GM19395 (cell line): ENCODE measurements around the gene RALGPS1.
"Not testable (repeated sequence)": the region's sequence is repeated elsewhere in the genome, so short reads cannot be mapped to it uniquely, and the experiment has no call there.

Experiments
- ATAC-seq: cut with Tn5 transposase; IDR thresholded peaks from one replicate; pipeline ENCODE4 v1.9.1; 2021; ENCODE audit warnings: mild to moderate bottlenecking, moderate library complexity; ENCODE audit not compliant: unreplicated experiment

RALGPS1 gene

DNA sequence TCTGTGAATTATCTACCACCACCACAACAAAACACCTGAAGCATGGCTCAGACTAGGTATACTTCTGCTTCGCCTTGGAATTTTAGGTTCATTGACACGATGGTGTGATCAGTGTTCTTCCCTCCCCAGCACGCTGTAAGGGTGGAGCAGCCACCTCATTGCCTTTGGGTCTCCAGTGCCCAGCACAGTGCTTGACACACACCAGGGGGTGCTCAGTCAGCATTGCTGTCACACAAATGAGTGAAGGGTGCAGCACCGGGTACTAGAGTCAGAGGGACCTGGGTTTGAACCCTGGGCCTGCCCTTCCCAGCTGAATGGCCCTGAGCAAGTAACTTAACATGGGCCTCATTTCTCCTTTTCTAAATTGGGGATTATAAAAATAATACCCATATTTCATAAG lies 217.8 kb downstream of the RALGPS1 start:
- ATAC-seq = no peak

DNA sequence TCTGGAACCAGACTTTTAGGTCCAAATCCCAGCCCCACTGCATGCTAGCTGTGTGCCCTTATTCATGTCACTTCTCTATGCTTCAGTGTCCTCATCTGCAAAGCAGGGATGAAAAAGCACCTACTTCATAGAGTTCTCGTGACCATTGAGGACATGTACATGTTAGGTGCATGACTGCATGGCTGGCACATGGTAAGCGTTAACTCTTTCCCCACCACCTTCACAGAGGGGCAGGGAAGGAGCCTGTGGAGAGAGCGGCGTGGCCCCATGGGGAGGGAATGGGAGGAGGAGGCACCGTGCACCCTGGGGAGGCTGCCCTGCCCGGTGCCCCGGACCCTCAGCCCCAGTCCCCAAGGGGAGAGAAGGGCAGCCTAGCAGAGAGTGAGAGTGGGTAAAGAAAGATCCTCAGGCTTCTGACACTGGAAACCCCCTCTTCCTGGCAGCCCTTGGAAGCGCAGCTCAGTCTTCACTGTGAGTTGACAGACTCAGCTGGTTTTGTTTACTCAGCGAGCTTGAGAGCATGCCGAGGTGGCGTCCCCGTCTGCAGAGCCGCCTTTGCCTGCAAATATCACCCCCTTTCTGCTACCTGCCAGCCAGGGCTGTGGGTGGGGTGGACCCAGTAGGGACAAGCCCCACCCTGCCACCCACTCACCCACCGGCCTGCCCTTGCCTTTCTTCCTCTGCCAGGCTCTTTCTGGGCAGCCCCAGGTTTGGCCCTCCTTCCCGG lies 218.5 kb downstream of the RALGPS1 start:
- ATAC-seq = no peak

DNA sequence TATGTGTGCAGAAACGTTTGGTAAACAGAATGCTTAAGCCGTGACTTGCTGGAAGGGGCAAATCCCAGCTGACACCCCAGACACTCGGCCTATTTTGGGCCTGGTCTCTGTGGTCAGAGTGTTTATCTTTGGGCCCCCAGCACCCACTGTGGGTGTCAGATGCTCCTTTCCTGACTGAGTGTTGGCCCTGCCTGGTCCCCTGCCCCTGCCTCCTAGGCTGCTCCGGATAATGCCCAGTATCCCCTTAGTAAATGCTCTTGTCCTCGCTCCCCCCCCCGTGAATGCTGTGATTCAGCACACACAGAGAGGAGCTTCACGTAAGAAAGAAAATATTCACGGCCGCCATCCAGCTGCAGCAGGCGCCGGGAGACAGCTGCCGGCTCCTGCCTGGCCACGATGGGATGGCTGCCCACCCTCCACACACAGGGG lies 219.2 kb downstream of the RALGPS1 start:
- no peak for ATAC-seq

DNA sequence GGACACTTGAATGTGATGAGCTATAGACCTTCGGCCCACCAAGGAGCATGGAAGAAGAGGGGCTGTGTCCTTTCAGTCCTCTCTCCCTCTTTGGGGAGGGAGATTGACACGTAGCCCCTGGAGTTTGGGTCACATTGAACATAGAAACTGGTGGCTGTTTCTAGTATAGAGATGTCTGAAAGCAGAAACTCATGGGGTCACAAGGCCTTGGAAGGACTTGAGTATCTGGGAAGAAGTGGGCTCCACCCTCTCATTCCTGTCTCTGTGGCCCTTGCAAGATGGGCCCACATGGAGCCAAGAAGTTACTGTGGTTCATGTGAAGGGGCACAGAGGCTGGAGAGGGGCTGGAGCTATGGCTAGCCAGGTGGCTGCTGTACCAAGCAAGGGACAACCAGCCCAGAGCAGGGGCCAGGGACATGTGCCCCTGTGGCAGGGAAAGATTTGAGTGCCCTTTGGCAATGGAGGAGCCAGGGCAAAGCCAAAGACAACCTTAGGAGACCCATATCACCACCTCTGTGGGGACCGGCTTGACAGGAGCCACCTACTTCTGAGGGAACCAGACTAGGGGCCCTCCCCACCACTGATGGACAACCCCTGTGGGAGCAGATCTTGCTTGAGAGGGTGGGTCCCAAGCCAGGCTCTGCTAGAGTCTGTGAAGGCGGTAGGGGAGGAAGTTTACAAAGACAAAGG lies 220.6 kb downstream of the RALGPS1 start:
- no peak for ATAC-seq

DNA sequence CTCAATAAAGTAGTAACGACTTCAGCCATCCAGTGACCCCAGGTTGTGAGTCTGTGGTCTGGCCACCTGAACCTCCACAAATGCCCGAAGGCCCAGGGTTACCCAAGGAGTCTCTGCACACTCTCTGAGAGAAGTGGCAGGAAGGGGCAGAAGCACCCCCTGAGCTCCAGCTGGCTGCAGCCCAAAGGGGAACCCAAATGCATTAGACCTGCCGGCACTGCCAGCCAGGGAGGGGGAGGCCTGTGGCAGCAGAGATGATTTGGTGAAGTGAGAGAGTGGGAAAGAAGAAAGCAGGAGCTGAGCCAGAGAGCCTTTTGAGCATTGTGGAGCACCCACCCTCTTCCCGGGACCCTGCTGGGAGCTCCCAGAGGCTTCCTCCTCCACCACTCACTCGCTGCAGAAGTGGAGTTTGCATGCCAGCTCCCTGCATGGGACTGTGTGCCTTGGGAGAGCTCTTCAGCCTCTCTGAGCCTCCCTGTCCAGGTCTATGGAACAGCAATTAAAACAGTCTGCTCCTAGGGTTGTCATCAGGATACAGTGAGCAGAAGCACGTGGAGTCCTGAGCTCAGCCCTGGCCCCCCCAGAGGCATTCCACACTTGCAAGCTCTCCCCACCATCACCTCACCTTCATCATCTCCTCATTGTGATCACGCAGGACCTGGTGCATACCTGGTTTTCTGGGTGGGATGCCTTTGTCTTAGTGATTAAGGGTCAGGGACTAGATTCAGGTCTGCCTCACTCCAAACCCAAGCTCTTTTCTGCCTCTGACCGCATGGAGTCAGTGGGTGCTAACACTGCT lies 221.7 kb downstream of the RALGPS1 start:
- no peak for ATAC-seq

DNA sequence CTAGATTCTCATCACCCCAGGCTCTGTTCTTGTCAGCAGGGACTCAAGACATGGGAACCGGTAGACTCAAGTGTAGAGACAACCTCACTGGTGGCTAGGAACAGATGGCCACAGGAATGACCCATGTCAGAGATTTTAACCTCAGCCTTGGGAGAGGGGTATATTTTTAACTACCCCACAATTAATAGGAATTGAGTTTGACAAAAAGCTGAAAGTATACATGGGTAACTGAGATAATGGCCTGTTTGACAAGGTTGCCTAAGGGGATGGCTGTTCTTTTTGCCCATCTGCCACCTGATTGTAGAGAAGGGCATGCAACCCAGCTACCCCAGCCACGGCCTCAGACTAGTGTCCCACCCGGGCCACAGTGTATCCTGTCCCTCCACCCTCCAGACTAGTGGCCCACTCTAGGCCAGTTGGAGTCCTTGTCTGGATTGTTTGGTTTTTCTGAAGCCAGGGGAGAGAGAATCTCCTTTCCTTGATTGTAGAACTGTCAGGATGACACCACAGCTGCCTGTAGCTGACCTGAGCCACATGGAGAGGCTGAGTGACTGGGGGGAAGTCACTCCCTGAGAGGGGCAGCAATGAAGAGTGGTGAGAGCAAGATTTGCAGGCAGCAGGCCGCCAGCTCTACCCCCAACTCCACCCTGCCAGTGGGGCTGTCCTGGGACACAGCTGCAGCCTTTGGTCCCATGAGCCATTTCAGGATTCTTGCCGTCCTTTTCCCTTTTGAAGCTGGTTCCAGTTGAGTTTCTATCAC lies 222.5 kb downstream of the RALGPS1 start:
- ATAC-seq = no peak

DNA sequence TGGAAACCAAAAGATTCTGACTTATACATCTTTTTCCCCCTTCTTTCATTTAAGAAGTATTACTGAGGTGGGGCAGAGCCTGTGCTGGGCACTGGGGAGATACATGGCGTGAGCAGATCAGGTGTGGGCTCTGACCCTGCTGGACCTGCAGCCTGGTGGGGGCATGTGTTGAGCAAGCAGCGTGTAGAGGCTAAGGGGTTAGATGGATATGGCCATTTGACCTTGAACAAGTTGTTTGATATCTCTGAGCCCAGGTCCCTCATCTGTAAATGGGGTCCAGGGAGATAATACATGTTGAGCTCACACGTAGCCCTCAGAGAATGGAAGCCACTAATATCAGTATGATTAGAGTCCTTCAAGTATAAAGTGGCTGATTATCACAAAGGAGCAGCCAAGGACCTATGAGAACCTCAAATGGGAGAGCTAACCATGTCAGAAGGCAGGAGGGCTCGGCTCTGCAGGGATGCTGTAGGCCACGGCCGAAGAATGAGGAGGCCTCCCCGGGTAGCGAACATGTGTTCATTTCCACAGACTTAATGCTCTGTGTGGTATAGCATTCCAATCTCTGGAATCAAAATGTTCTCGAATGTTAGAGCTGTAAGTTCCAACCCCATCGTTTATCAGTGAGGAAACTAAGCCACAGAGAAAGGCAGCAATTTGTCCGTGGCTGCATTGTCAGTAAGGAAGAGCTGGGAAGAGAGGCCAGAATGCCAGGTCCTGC lies 223.2 kb downstream of the RALGPS1 start:
- no peak for ATAC-seq

DNA sequence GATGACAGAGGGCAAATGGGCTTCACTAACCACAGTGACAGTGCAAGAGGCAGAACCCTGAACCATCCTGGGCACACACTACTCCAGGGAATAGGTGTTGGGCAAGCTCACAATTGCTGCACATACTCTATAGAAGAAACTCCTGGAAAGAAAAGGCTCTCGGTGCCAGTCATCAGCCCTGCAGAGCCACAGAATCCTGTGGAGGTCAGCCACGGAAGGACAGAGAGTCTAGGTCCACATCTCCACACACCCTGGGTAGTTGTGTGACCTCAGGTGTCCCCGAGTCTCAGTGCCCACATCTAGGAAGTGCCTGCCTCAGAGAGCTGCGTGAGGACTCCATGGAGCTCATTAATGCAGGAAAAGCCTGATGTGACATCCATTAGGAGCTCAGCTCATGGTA lies 223.9 kb downstream of the RALGPS1 start:
- ATAC-seq = no peak

DNA sequence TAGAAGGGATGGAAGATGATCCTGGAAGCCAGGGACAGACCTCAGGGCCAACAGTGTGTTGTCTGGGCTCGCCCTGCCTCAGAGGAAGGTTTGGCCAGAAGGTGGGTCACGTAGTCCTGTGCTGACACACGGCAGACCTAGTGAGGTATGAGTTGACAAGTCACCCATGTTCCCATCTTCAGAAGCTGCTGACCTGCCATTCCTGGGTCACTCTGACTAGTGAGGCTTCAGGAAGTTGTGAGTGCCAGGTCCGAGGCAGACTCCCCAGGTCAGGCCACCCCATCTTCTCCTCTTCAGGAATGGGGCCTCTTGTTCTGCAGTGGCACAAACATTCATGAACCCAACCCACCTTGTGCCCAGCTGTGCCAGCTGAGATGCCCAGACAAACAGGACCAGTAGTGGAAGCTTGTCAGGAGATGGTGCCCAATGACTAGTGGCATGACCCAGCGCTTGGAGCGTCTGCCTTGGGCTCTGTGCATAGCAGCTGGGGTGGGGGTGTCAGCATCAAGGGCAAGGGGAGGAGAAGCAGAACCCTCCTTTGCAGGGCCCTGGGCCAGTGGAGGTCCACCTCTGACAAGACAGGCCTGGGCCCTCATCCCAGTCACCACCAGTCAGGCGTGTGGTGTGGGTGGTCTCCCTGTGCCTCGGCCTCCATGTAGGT lies 224.6 kb downstream of the RALGPS1 start:
- ATAC-seq = no peak

DNA sequence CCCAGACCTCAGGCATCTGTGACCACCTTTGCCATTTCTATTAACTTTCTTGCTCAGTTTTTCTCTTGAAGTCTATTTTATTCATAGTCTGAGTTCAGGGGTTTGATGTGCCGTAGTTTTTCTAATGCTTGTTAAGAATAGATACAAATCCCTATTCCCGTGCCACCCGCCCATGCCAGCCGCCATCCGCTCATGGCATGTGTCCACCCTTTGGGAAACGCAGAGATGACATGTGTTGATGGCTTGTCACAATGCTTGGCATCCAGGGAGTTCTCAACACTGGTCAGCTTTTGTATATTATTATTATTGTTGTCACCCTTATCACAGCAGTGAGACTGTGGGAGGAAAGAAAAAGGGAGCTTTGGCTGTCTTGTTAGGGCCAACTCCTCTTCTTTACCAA lies 225.2 kb downstream of the RALGPS1 start:
- no peak for ATAC-seq

DNA sequence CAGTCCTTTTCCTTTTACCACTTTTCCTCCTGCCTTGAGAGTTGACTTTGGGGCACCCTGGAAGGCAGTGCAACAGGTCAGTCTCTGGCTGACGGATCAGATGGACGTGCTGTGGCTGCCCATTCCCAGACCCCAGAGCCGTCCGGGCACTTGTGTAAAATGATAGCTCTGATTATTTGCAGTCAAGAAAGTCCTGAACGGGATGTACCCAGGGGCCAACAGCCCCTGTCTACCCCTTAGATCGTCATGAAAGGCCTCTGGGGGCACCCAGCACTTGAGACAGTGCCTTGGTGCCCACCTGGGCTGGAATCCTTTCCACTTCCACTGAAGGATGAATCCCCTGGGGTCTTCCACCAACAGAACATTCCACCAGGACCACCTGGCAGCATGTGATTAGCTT lies 225.6 kb downstream of the RALGPS1 start:
- ATAC-seq = no peak

DNA sequence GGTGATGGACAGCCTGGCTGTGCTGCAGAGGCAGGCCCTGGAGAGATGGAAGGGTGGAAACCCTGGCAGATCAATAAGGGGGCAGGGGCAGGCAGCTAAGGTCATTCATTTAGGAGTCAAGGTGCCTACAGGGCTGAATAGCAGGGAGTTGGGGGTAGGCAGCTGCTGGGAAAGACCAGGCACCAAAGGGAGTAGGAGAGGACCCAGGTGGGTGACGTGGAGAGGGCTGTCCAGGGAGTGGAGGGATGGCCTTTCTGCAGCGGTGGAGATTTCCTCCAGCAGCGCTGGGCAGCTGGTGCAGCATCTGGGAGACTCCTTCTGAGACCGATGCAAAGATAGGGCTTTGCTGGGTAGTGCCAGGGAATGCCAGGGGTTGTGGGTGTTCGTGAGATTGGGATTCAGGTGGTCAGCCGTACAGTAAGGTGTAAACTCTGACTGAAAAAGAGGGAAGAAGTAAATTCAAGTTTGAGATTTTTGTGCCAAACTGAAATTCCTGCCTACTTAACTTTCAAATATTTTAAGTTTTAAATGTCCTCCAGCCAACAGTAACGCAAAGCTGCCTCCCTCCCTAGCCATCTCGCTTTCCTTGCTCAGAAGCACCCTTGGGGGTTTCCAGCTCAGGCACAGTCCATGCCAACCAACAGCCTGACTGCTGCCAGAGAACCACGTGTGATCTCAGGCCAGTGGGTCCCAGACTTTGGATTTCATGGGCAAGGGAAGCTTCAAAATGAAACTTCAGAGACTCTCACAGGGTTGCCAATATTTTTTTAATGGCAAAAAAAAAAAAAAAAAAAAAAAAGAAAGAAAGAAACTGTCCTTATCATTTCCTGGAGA lies 226.5 kb downstream of the RALGPS1 start:
- ATAC-seq = no peak

DNA sequence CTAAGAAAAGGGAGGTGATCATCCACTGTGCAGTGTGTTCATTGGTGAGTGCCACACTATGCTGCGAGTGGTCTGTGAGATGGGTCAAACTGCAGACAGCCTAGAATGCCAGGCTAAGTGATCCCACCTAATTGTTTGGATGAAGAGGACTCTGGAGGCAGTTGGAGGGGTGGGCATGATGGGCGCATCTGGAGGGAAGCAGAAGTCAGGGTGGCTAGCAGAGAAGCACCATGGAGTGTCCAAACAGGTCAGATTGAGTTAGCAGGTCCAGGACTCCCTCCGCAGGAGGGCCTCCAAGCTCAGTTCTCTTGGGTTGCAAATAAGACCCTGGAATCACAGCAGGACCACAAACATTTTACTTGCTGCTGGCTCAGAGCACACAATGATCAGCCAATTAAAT lies 227.7 kb downstream of the RALGPS1 start:
- no peak for ATAC-seq

DNA sequence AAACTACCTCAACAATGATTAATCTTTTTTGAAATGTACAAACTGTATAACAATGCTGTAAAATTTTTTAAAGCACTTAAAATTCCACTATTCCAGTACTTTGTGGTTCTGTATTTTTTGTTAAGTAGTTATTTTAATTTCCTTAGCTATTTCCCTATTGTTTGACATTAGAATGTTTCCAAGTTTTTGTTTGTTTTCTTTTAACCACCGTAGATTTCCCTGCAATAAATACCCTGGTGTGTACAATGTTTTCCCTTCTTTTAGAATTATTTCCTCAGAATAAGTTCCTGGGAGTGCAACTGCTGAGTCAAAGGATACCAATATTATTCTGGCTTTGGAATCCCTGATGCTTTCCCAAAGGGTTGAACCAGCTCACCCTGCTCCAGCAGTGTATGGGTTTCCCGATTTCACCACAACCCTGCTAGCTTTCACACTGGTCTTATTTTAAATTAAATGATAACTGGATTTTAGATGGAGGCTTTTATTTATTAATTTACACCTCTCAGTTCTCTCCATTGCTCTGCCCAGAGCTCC lies 228.4 kb downstream of the RALGPS1 start:
- ATAC-seq = no peak

DNA sequence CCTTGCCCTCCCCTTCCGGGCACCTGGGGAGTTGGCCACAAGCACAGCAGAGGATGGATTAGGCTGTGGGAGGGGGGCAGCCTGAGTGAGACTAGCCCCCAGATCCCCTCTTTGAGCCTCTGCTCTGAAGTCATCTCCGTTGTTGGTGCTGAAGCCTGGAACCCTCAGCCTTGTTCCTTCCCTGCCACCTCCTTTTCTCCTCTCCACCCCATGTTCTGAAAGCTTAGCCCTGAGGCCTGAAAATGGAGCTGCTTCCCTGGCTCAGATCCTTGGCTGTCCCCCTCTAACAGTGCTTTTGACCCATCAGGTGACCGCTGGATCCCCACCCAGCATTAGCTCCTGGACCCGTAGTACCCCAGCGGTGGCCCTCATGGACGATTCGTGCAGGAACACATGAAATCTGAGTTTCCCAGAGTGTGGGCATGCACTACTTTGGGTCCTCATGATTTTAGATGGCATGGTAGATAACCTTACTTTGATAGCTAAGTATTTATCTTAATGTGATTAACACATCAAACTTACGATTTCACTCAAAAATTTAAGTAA lies 229.4 kb downstream of the RALGPS1 start:
- ATAC-seq = no peak

DNA sequence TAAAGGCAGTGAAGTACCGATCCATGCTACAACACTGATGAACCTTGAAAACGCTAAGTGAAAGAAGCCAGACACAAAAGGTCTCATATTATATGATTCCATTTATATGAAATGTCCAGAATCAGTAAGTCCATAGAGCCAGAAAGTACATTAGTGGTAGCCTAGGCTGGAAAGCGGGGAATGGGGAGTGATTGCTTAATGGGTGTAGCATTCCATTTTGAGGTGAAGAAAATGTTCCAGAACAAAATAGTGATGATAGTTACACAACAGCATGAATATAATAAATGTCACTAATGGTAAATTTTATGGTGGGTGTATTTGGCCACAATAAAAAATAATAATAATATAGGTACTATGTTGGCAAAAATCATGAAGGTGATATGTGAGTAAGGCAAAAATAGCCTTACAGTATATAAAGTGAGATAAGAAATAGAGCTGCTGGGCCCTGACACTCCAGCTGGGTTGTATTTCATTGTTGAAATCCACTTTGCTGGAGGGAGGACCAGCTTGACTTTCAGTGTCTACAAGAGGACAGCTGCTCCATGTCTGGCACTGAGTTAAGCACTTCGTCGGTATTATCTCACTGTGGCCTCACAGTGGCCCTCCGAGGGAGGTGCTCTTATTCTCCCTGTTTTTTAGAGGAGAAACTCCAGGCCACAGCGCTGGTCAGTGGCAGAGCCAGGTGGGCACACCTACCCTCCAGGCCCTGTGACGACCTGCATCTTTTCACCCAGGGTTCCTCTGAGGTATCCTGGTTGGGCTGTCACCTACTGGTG lies 230.3 kb downstream of the RALGPS1 start:
- ATAC-seq = no peak

DNA sequence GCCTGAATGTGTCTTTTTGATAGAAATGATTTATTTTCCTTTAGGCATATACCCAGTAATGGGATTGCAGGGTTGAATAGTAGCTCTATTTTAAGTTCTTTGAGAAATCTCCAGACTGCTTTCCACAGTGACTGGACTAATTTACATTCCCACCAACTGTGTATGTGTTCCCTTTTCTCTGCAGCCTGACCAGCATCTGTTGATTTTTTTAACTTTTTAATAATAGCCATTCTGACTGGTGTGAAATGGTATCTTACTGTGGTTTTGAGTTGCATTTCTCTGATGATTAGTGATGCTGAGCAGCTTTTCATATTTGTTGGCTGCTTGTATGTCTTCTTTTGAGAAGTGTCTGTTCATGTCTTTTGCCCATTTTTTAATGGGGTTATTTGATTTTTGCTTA lies 232.3 kb downstream of the RALGPS1 start:
- not testable (repeated sequence) for ATAC-seq

DNA sequence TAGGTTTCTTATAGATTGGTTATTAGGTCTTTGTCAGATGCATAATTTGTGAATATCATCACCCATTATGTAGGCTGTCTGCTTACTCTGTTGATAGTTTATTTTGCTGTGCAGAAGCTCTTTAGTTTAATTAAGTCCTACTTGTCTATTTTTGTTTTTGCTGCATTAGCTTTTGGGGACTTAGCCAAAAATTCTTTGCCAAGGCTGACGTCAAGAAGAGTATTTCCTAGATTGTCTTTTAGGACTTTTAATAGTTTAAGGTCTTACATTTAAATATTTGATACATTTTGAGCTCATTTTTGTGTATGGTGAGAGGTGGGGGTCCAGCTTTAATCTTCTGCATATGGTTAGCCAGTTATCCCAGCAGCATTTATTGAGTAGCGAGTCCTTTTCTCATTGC lies 232.7 kb downstream of the RALGPS1 start:
- no peak for ATAC-seq
